SK-N-SH (cell line): ENCODE measurements around the gene DENND5A. TPM values are rescaled to one million over a fixed set of nuclear protein-coding genes. Genes with fewer than 3 reads are reported as not detected.

Experiments used
- CTCF ChIA-PET: fragments of 300-600, 350-600 bp; formaldehyde crosslinking; extraction: SDS; loops from one replicate; lab custom pipeline; 2021; lab: Yijun Ruan, JAX
- POLR2A ChIA-PET: fragments of 350-600 bp; sonication (Branson Sonifier 250); formaldehyde crosslinking; extraction: SDS; loops from one replicate; lab custom pipeline; 2020; ENCODE audit warnings: antibody characterized with exemption, inconsistent platforms; lab: Yijun Ruan, JAX
- DNase-seq: peaks from one replicate; pipeline ENCODE4 v3.0.0; 2012
- H2AFZ ChIP-seq: fragments of 200-600 bp; sonication (generic); 2 replicates; pipeline ENCODE4 v1.8.1; 2016; ENCODE audit warnings: antibody characterized with exemption, mild to moderate bottlenecking, low read depth
- H3F3A ChIP-seq: fragments of 200-600 bp; sonication (generic); replicated peaks from 2 replicates; pipeline ENCODE3; 2016; ENCODE audit warnings: antibody characterized with exemption, mild to moderate bottlenecking; ENCODE audit not compliant: insufficient read depth
- H3K27ac ChIP-seq, 2 experiments: fragments of 200-500 bp in 1 of 2; fragments of 200-600 bp in 1 of 2; sonication (Bioruptor generic) in 1 of 2; sonication (generic), shearing (Covaris generic) in 1 of 2; 2 replicates each; pipeline versions ENCODE4 v1.5.1 to v1.6.1; 2014 to 2016; ENCODE audit warnings: low read depth in 2 of 2, inconsistent platforms in 1 of 2, low read length in 1 of 2, mild to moderate bottlenecking in 1 of 2, mixed read lengths in 1 of 2
- H3K27me3 ChIP-seq: fragments of 200-600 bp; sonication (generic), shearing (Covaris generic); 2 replicates; pipeline ENCODE4 v1.6.1; 2016; ENCODE audit warnings: mixed run types; ENCODE audit not compliant: insufficient read depth
- H3K36me3 ChIP-seq, 2 experiments: fragments of 200-500 bp in 1 of 2; fragments of 200-600 bp in 1 of 2; sonication (Bioruptor generic) in 1 of 2; sonication (generic) in 1 of 2; replicated peaks in 1 of 2; 2 replicates each; pipeline versions ENCODE3 to v1.5.1; 2014 to 2016; ENCODE audit warnings: low read length in 1 of 2, mild to moderate bottlenecking in 1 of 2; ENCODE audit not compliant: insufficient read depth in 2 of 2, control insufficient read depth in 1 of 2
- H3K4me1 ChIP-seq, 2 experiments: fragments of 200-500 bp in 1 of 2; fragments of 200-600 bp in 1 of 2; sonication (Bioruptor generic) in 1 of 2; sonication (generic), shearing (Covaris generic) in 1 of 2; 2 replicates each; pipeline versions ENCODE4 v1.5.1 to v1.6.1; 2014 to 2016; ENCODE audit warnings: low read depth in 1 of 2, low read length in 1 of 2, mixed run types in 1 of 2; ENCODE audit not compliant: insufficient read depth in 2 of 2, control insufficient read depth in 1 of 2
- H3K4me2 ChIP-seq: fragments of 200-600 bp; sonication (generic), shearing (Covaris generic); 2 replicates; pipeline ENCODE4 v1.6.1; 2017; ENCODE audit warnings: mixed run types
- H3K4me3 ChIP-seq, 2 experiments: fragments of 200-500 bp in 1 of 2; fragments of 200-600 bp in 1 of 2; sonication (Bioruptor generic) in 1 of 2; sonication (generic), shearing (Covaris generic) in 1 of 2; 2 replicates each; pipeline versions ENCODE4 v1.5.1 to v1.8.1; 2014 to 2016; ENCODE audit warnings: low read depth in 2 of 2, inconsistent platforms in 1 of 2, low read length in 1 of 2, mild to moderate bottlenecking in 1 of 2, mixed read lengths in 1 of 2, moderate library complexity in 1 of 2
- H3K79me2 ChIP-seq: fragments of 200-600 bp; sonication (generic); 2 replicates; pipeline ENCODE4 v1.8.1; 2017; ENCODE audit warnings: mild to moderate bottlenecking; ENCODE audit not compliant: insufficient read depth
- H3K9ac ChIP-seq: fragments of 200-600 bp; sonication (generic); 2 replicates; pipeline ENCODE4 v1.6.1; 2017; ENCODE audit warnings: mixed run types
- H3K9me2 ChIP-seq: fragments of 200-600 bp; sonication (generic); 2 replicates; pipeline ENCODE4 v1.6.1; 2017; ENCODE audit warnings: mixed run types
- H3K9me3 ChIP-seq: fragments of 200-600 bp; sonication (generic); 2 replicates; pipeline ENCODE4 v1.6.1; 2017; ENCODE audit warnings: mixed run types, mild to moderate bottlenecking, moderate library complexity
- H4K20me1 ChIP-seq: fragments of 200-600 bp; sonication (generic); 2 replicates; pipeline ENCODE4 v1.6.1; 2017; ENCODE audit warnings: mild to moderate bottlenecking, mixed run types; ENCODE audit not compliant: insufficient read depth
- CHD2 ChIP-seq: fragments of 150-350 bp; IDR thresholded peaks from 2 replicates; pipeline ENCODE4 v1.6.1; 2018; ENCODE audit warnings: low read length; ENCODE audit not compliant: partially characterized antibody
- ELF1 ChIP-seq: IDR thresholded peaks from 2 replicates; pipeline ENCODE4 v1.4.0; 2012
- EP300 ChIP-seq, 2 experiments: IDR thresholded peaks; 2 replicates each; pipeline versions ENCODE4 v1.4.0 to v1.6.1; 2012; ENCODE audit warnings: borderline replicate concordance in 1 of 2, low read depth in 1 of 2, low read length in 1 of 2
- FOXJ3 ChIP-seq: sonication (generic); formaldehyde crosslinking; IDR thresholded peaks from 2 replicates; pipeline ENCODE4 v1.5.1; 2020; ENCODE audit warnings: mild to moderate bottlenecking, missing genetic modification reagents
- GABPA ChIP-seq: IDR thresholded peaks from 2 replicates; pipeline ENCODE4 v1.4.0; 2012; ENCODE audit warnings: low read depth, mild to moderate bottlenecking
- GATA2 ChIP-seq: sonication (generic); formaldehyde crosslinking; IDR thresholded peaks from 2 replicates; pipeline ENCODE4 v1.5.0; 2020; ENCODE audit warnings: mild to moderate bottlenecking, missing genetic modification reagents
- JUND ChIP-seq: IDR thresholded peaks from 2 replicates; pipeline ENCODE4 v1.4.0; 2012
- MEF2A ChIP-seq: IDR thresholded peaks from 2 replicates; pipeline ENCODE4 v1.4.0; 2012; ENCODE audit warnings: low read depth, borderline replicate concordance
- MXI1 ChIP-seq: IDR thresholded peaks from 2 replicates; pipeline ENCODE4 v1.6.1; 2012; ENCODE audit warnings: mild to moderate bottlenecking, low read depth, low read length, improper control_type of control experiment
- NFIC ChIP-seq: IDR thresholded peaks from 2 replicates; pipeline ENCODE4 v1.4.0; 2012; ENCODE audit warnings: borderline replicate concordance
- NRF1 ChIP-seq: IDR thresholded peaks from 2 replicates; pipeline ENCODE4 v1.6.1; 2012; ENCODE audit warnings: low read depth, mild to moderate bottlenecking, low read length
- RCOR1 ChIP-seq: fragments of 150-350 bp; IDR thresholded peaks from 2 replicates; pipeline ENCODE4 v1.6.1; 2017; ENCODE audit warnings: antibody characterized with exemption, low read length
- RXRA ChIP-seq: IDR thresholded peaks from 2 replicates; pipeline ENCODE4 v1.4.0; 2012; ENCODE audit warnings: low read depth, mild to moderate bottlenecking, borderline replicate concordance
- SMC3 ChIP-seq: IDR thresholded peaks from 2 replicates; pipeline ENCODE4 v1.6.1; 2012; ENCODE audit warnings: low read depth, low read length, improper control_type of control experiment
- TAF1 ChIP-seq: IDR thresholded peaks from 2 replicates; pipeline ENCODE4 v1.6.1; 2012; ENCODE audit warnings: low read depth, mild to moderate bottlenecking, low read length, moderate library complexity, borderline replicate concordance
- TEAD4 ChIP-seq: IDR thresholded peaks from 2 replicates; pipeline ENCODE4 v1.4.0; 2012; ENCODE audit warnings: mild to moderate bottlenecking, borderline replicate concordance; ENCODE audit not compliant: insufficient read depth
- YY1 ChIP-seq: IDR thresholded peaks from 2 replicates; pipeline ENCODE4 v1.4.0; 2012; ENCODE audit warnings: low read depth, mild to moderate bottlenecking
- WGBS: methylation state at CpG from one replicate; pipeline ENCODE4 v1.1.6; 2017; ENCODE audit warnings: low lambda C conversion rate; 5-methylcytosine and 5-hydroxymethylcytosine counted together
- polyA plus RNA-seq, 3 experiments: library from polyadenylated mRNA; depleted of rRNA; stranded (reverse); fragments of >200 nt; gene quantifications; 2 replicates each; pipeline ENCODE4 v1.2.3, GENCODE V29; 2012
- TF ChIP-seq, protein P1 (sequence below): fragments of 150-350 bp; IDR thresholded peaks from 2 replicates; pipeline ENCODE4 v1.6.1; 2016; ENCODE audit warnings: mild to moderate bottlenecking, low read depth, low read length
- TF ChIP-seq, protein P2 (sequence below): IDR thresholded peaks from 2 replicates; pipeline ENCODE4; 2012

DENND5A gene
- polyA plus RNA-seq, 1 of the 3 experiments (the other 2 are of a cell fraction) = 110 TPM

DNA sequence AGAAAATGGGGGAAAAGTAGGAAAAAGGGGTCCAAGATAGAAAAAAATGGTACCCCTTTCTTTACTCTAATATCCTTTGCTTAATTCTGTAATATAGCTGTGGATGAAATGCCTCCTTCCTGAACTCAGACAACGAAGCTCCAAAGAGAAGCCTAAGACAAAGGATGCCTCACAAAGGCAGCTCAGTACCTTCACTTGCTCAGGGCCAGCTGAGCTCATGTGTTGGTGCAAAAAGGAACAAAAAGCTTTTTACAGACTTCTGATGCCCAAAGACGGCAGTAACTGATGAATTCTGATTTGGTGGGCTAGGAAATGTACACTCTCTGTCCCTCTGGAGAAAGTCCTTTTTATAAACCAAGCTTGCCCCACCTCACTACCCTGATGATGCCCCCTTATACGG lies 77.5 kb downstream of the DENND5A start:
- peaks cover 30% of the 10 kb centered on the region; the same call in 1 of the 2 replicates for H3K79me2 ChIP-seq
- no peak overlapping the region for H3K4me3 ChIP-seq
- TF ChIP-seq TAF1 (no peak), MEF2A (no peak), MXI1 (no peak), CHD2 (no peak), TEAD4 (no peak), JUND (no peak), GATA2 (CRISPR knock-in tag) (no peak), RCOR1 (no peak), GABPA (no peak), NRF1 (no peak), ELF1 (no peak), EP300 (IDR thresholded peaks at IDR 0.05; ENCODE audit: borderline replicate concordance in 1 of 2, low read depth in 1 of 2, low read length in 1 of 2) (no peak), NFIC (no peak), SMC3 (no peak), YY1 (no peak), FOXJ3 (CRISPR knock-in tag) (no peak), RXRA (no peak)
- TF ChIP-seq, protein P1, sequence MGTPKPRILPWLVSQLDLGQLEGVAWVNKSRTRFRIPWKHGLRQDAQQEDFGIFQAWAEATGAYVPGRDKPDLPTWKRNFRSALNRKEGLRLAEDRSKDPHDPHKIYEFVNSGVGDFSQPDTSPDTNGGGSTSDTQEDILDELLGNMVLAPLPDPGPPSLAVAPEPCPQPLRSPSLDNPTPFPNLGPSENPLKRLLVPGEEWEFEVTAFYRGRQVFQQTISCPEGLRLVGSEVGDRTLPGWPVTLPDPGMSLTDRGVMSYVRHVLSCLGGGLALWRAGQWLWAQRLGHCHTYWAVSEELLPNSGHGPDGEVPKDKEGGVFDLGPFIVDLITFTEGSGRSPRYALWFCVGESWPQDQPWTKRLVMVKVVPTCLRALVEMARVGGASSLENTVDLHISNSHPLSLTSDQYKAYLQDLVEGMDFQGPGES = no peak
- TF ChIP-seq, protein P2, sequence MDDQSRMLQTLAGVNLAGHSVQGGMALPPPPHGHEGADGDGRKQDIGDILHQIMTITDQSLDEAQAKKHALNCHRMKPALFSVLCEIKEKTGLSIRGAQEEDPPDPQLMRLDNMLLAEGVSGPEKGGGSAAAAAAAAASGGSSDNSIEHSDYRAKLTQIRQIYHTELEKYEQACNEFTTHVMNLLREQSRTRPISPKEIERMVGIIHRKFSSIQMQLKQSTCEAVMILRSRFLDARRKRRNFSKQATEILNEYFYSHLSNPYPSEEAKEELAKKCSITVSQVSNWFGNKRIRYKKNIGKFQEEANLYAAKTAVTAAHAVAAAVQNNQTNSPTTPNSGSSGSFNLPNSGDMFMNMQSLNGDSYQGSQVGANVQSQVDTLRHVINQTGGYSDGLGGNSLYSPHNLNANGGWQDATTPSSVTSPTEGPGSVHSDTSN = no peak
- H3K36me3 ChIP-seq = peaks cover 2 to 67% of the 10 kb centered on the region in 2 experiments
- H3K4me1 ChIP-seq = no peaks in the 10 kb centered on the region
- no peak for DNase-seq
- H3K27me3 ChIP-seq = no peaks in the 10 kb centered on the region
- H3K9me2 ChIP-seq = no peaks in the 10 kb centered on the region
- no peak overlapping the region for H3K4me2 ChIP-seq
- CTCF ChIA-PET = interaction anchor here (1.4 kb wide), 1 partner anchor 17 kb away, joined by 3 read pairs; no protein-coding TSS in a partner anchor
- WGBS = 100% methylated on average over 3 of the region's 3 CpGs
- no peak overlapping the region for H3K27ac ChIP-seq
- no peaks in the 10 kb centered on the region for H3K9me3 ChIP-seq
- no peak overlapping the region for H2AFZ ChIP-seq
- H3K9ac ChIP-seq = no peak overlapping the region
- no peaks in the 10 kb centered on the region for H3F3A ChIP-seq
- H4K20me1 ChIP-seq = no peaks in the 10 kb centered on the region
- POLR2A ChIA-PET = no interaction called here

DNA sequence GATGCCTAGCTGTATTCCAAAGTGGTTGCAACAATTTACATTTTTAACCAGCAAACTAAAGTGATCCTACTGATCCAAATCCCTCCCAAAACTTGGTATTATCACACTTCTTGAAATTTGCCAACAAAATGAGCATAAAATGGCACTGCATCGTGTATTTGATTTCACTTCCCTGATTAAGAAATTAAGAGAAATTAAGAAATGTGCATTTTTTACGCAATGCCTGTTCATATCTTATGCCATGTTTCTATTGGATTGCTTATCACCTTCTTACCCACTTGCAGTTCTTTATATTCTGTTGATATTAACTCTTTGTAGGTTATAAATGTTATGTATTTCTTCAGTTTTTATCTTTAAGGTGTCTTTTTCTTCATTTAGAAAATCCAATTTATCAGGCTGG lies 80.6 kb downstream of the DENND5A start:
- Histone ChIP-seq H3F3A (peaks cover 11% of the 10 kb centered on the region), H3K4me1 (peaks cover 0 to 11% of the 10 kb centered on the region in 2 experiments; a peak in 2 of 4 replicates), H3K36me3 (peaks cover 6 to 58% of the 10 kb centered on the region in 2 experiments), H3K9ac (no peak overlapping the region), H3K4me3 (no peak overlapping the region), H3K9me2 (no peaks in the 10 kb centered on the region), H3K27ac (no peak overlapping the region), H3K4me2 (no peak overlapping the region), H2AFZ (no peak overlapping the region), H3K79me2 (peaks cover 34% of the 10 kb centered on the region), H3K9me3 (no peaks in the 10 kb centered on the region), H3K27me3 (no peaks in the 10 kb centered on the region), H4K20me1 (no peaks in the 10 kb centered on the region)
- DNase-seq = no peak
- ChIA-PET CTCF (no interaction called here), POLR2A (no interaction called here)
- no peak for TF ChIP-seq JUND
- no peak for TF ChIP-seq EP300 (IDR thresholded peaks at IDR 0.05; ENCODE audit: borderline replicate concordance in 1 of 2, low read depth in 1 of 2, low read length in 1 of 2)
- TF ChIP-seq, protein P1 = no peak
- no peak for TF ChIP-seq CHD2
- TF ChIP-seq GATA2 (CRISPR knock-in tag) = no peak
- no peak for TF ChIP-seq MEF2A
- WGBS = 97% methylated on average over 2 of the region's 2 CpGs
